H4 (cell line): ENCODE measurements around the gene RGS11. TPM values are rescaled to one million over a fixed set of nuclear protein-coding genes. Genes with fewer than 3 reads are reported as not detected.
"Not testable (repeated sequence)": the region's sequence is repeated elsewhere in the genome, so short reads cannot be mapped to it uniquely, and the experiment has no call there.

Experiments used
- DNase-seq: peaks from one replicate; pipeline ENCODE4 v3.0.0-alpha.2; 2015; ENCODE audit warnings: low spot score
- total RNA-seq: library from RNA; depleted of rRNA; stranded (reverse); fragments of >200 nt; shearing (Covaris generic); gene quantifications from 2 replicates; pipeline ENCODE4 v1.2.3, GENCODE V29; 2014

RGS11 gene
- total RNA-seq, 1 experiment from 2014 or later: not detected

- no peak for DNase-seq
Measured at GRCh38 chr16:264440-264951, 11.2 kb downstream of the RGS11 start.

- DNase-seq: no peak
Measured at GRCh38 chr16:263944-264343, 11.8 kb downstream of the RGS11 start.

GRCh38 chr16:263182-263774, 12.5 kb downstream of the RGS11 start:
- no peak for DNase-seq

GRCh38 chr16:262121-262745, 13.5 kb downstream of the RGS11 start:
- DNase-seq: no peak

GRCh38 chr16:261031-261691, 14.6 kb downstream of the RGS11 start:
- no peak for DNase-seq

GRCh38 chr16:260326-260725, 15.4 kb downstream of the RGS11 start:
- no peak for DNase-seq

GRCh38 chr16:259814-260253, 15.9 kb downstream of the RGS11 start:
- no peak for DNase-seq

- no peak for DNase-seq
Measured at GRCh38 chr16:259226-259625, 16.5 kb downstream of the RGS11 start.

GRCh38 chr16:258091-258490, 17.7 kb downstream of the RGS11 start:
- not testable (repeated sequence) for DNase-seq

- DNase-seq: no peak
Measured at GRCh38 chr16:255183-255582, 20.6 kb downstream of the RGS11 start.

GRCh38 chr16:254461-254860, 21.3 kb downstream of the RGS11 start:
- no peak for DNase-seq

- DNase-seq: no peak
Measured at GRCh38 chr16:253833-254232, 21.9 kb downstream of the RGS11 start.

GRCh38 chr16:252366-253337, 23.1 kb downstream of the RGS11 start:
- no peak for DNase-seq

GRCh38 chr16:249431-249830, 26.3 kb downstream of the RGS11 start:
- no peak for DNase-seq

GRCh38 chr16:247027-247426, 28.7 kb downstream of the RGS11 start:
- DNase-seq: no peak

- DNase-seq: no peak
Measured at GRCh38 chr16:245105-245504, 30.6 kb downstream of the RGS11 start.

- no peak for DNase-seq
Measured at GRCh38 chr16:243348-243747, 32.4 kb downstream of the RGS11 start.

GRCh38 chr16:242281-242680, 33.5 kb downstream of the RGS11 start:
- DNase-seq: no peak

GRCh38 chr16:240559-240958, 35.2 kb downstream of the RGS11 start:
- DNase-seq: no peak

- DNase-seq: no peak
Measured at GRCh38 chr16:239948-240277, 35.8 kb downstream of the RGS11 start.

- peak; percentile 87 for DNase-seq
Measured at GRCh38 chr16:234468-235305, 41.1 kb downstream of the RGS11 start, which contains the start of gene FAM234A. Gene FAM234A, plus strand, starts transcription at chr16:234821. Its CDS starts 19,593 bp downstream, at chr16:254414.
